Tibial nerve (tissue), 3 donors: ENCODE data around the gene RTKN.

Experiments
- CTCF ChIP-seq, 5 experiments: fragments of 200-600 bp in 3 of 5; fragments of 450-650 bp in 2 of 5; sonication (generic) in 3 of 5; IDR thresholded peaks; one replicate each; pipeline ENCODE4 v1.5.1; 2016 to 2019; ENCODE audit warnings: antibody characterized with exemption in 5 of 5, mild to moderate bottlenecking in 3 of 5, moderate library complexity in 2 of 5
- POLR2A ChIP-seq, 2 donors: fragments of 450-650 bp; IDR thresholded peaks; one replicate each; pipeline ENCODE4 v1.6.1; 2017; ENCODE audit warnings: antibody characterized with exemption in 2 of 2, mild to moderate bottlenecking in 2 of 2, moderate library complexity in 2 of 2

GRCh38 chr2:74378007-74378406, 63.7 kb downstream of the RTKN start:
- TF ChIP-seq POLR2A (IDR thresholded peaks at IDR 0.05) (no peak), CTCF (IDR thresholded peaks at IDR 0.05) (no peak)
